Measurements from ENCODE around the gene SORL1. TPM values are rescaled to one million over a fixed set of nuclear protein-coding genes. Genes with fewer than 3 reads are reported as not detected.

The SORL1 gene
- total RNA-seq, 1 donor from 2014 or later, result 38.3 TPM

DNA sequence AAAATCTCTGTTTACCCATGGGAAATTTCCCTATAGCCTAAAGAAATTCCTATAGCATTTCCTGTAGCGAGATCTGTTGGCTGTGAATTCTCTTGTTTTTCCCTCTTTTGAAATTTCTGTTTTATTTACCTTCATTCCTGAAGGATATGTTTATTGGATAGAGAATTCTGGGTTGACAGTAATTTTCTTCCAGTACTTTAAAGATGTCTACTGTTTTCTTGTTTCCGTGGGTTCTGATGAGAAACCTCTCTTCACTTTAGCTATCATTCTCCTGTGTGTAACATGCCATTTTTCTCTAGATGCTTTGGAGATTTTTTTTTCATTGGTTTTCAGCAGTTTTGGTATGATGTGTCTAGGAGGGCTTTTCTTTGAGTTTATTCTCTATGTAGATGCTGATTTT is 78.1 kb downstream of the SORL1 start:
- H3K9me3 ChIP-seq, result no peaks in the 10 kb centered on the region
- no peak overlapping the region for H3K4me3 ChIP-seq
- TF ChIP-seq CTCF (IDR thresholded peaks at IDR 0.05) (no peak), POLR2A (IDR thresholded peaks at IDR 0.05) (no peak), POLR2AphosphoS5 (IDR thresholded peaks at IDR 0.05; ENCODE audit: insufficient read depth in 1 of 2, low read depth in 1 of 2) (no peak)
- H3K27ac ChIP-seq, result no peak overlapping the region
- no peaks in the 10 kb centered on the region for H3K4me1 ChIP-seq
- intact Hi-C loops (cut with DNase I), result no loop called here
- H3K36me3 ChIP-seq, result peaks cover 0 to 6% of the 10 kb centered on the region in 2 donors
- no peaks in the 10 kb centered on the region for H3K27me3 ChIP-seq
- no peak for DNase-seq (ENCODE audit: extremely low spot score in 2 of 2)

- Histone ChIP-seq H3K27me3 (no peaks in the 10 kb centered on the region), H3K4me1 (no peaks in the 10 kb centered on the region), H3K4me3 (no peak overlapping the region), H3K27ac (no peak overlapping the region), H3K36me3 (peaks cover 0 to 6% of the 10 kb centered on the region in 2 donors), H3K9me3 (no peaks in the 10 kb centered on the region)
- no peak for TF ChIP-seq POLR2AphosphoS5 (IDR thresholded peaks at IDR 0.05; ENCODE audit: insufficient read depth in 1 of 2, low read depth in 1 of 2)
- TF ChIP-seq CTCF (IDR thresholded peaks at IDR 0.05), result no peak
- TF ChIP-seq POLR2A (IDR thresholded peaks at IDR 0.05), result no peak
- no peak for DNase-seq (ENCODE audit: extremely low spot score in 2 of 2)
- intact Hi-C loops (cut with DNase I), result no loop called here
Measured at GRCh38 chr11:121533601-121534000, 81.5 kb downstream of the SORL1 start.

GRCh38 chr11:121534131-121535093 is 82.3 kb downstream of the SORL1 start:
- Histone ChIP-seq H3K9me3 (no peaks in the 10 kb centered on the region), H3K27ac (no peak overlapping the region), H3K4me3 (no peak overlapping the region), H3K4me1 (no peaks in the 10 kb centered on the region), H3K27me3 (no peaks in the 10 kb centered on the region), H3K36me3 (peaks cover 0 to 6% of the 10 kb centered on the region in 2 donors)
- intact Hi-C loops (cut with DNase I), result no loop called here
- DNase-seq (ENCODE audit: extremely low spot score in 2 of 2), result peak in 1 of 2 donors; percentile 20
- TF ChIP-seq POLR2A (IDR thresholded peaks at IDR 0.05) (no peak), CTCF (IDR thresholded peaks at IDR 0.05) (peak in 2 of 3 experiments; percentile 33 to 37)

DNA sequence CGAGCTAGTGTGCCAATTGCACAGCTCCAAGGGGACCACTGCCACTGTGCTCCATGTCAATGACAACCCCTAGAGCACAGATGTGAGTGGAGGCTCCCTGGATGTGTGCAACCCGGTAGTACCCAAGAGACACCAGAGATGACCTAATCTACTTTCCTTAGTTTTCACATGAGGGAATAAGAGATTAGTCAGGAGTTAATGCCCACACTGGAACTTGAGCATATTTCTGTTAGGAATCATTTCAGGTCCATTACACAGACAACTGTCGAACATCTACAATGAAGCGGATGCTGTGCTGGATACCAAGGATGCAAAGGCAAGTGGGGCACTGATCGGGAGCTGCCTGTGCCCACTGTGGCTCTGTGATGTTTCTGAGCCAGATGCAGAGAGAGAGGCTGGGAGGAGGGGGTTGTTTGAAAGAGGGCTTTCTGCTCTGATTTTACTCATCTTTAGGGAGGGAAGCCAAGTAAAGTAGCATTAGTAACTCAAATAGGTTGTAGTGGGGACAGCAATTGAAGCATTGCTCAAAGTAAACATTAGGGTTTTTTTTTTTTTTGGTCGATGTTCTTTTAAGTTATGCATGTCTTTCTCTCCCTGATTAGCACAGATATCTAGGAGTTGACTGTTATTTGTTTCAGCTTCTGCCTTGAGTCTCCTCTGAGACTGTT is 83.1 kb downstream of the SORL1 start:
- H3K4me3 ChIP-seq, result no peak overlapping the region
- no peaks in the 10 kb centered on the region for H3K4me1 ChIP-seq
- H3K9me3 ChIP-seq, result no peaks in the 10 kb centered on the region
- H3K27me3 ChIP-seq, result no peaks in the 10 kb centered on the region
- TF ChIP-seq CTCF (IDR thresholded peaks at IDR 0.05) (no peak), POLR2A (IDR thresholded peaks at IDR 0.05) (no peak), POLR2AphosphoS5 (IDR thresholded peaks at IDR 0.05; ENCODE audit: insufficient read depth in 1 of 2, low read depth in 1 of 2) (no peak)
- H3K36me3 ChIP-seq, result peaks cover 0 to 6% of the 10 kb centered on the region in 2 donors
- H3K27ac ChIP-seq, result no peak overlapping the region
- intact Hi-C loops (cut with DNase I), result no loop called here
- peak in 1 of 2 donors; percentile 29 for DNase-seq (ENCODE audit: extremely low spot score in 2 of 2)
